ENCODE results near the gene CNIH2.
"Not testable (repeated sequence)": the region's sequence is repeated elsewhere in the genome, so short reads cannot be mapped to it uniquely, and the experiment has no call there.

The CNIH2 gene

DNA sequence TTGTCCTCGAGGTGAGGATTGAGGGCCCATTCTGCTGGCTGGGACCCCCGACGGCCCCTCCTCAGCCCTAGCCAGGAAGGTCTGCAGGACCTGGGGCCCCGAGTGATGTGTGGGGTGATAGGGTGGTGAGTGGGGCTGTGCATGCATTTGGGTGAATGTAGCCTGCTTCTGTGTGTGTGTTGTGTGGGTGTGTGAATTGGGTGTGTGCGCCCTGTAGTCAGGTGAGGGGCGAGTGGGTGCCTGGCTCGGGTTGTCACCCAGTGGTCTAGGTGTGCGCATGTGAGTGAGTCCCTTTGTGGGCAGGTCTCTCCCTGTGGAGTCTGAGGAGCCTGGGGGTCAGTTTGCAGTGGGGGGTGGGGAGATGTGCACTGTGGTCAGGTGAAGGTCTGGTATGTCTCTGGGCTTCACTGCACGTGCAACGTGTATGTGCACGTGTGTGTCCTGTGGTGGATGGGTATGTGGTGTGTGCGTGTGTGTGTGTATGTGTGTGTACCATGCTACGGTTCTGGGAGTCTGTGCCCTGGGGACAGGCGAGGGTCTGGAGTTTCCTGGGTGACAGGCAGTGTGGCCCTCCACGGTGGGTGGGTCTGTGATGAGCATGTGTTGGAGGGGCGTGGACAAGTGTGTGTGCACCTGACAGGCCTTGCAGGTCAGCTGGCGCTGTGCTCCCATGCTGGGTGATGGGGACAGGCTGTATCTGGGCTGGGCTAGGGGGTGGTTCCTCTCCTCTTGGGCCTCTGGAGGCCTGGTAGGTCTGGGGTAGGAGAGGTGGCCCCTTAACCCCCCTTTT is 14.8 kb downstream of the CNIH2 start:
- no peak for DNase-seq

DNA sequence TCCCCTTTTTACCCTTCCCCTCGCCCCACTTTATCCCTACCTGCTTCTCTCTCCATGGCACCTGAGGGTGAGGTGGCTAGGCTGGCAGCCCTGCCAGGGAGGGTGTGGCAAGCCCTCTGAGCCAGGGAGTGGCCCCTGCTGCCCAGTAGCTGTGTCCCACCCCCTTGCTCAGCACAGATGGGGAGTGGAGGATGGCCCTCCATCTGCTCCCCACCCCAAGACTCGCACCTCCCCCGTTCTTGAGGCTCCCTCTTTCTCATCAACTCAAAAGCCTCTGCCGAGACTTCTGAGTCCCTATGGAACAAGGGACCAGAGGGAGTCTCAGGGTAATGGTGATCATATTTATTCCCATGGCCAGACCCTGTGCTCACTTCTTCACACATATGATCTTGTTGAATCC is 15.4 kb downstream of the CNIH2 start:
- no peak for DNase-seq

DNA sequence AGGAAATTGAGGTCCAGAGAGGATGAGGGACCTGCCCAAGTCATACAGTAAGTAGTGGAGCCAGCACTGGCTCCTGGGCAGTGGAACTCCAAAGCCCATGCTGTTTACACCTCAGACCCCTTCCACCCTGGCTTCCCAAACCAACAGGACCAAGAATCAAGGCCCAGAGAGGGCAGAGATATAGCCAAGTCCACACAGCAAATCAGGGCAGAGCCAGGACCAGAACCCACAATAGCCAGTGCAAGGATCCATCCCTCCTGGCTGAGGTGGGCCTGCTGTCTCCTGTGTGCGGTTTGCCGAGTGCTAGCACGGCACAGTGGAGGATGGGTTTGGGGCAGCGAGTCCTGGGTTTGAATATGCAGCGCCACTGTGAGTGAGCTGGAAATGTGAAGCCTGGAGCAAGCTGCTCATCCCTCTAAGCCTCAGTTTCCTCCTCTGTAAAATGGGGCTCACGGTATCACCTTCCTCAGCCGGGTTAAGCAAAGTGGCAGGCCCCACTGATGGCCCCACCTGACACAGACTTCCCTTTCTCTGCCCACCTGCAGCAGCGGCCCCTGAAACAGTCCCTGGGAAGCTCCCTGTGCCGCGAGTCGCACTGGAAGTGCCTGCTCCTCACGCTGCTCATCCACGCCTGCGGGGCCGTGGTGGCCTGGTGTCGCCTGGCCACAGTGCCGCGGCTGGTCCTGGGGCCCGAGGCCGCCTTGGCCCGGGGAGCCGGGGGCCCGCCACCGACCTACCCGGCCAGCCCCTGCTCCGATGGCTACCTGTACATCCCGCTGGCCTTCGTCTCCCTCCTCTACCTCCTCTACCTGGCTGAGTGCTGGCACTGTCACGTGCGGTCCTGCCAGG is 16.0 kb downstream of the CNIH2 start:
- DNase-seq: no peak

DNA sequence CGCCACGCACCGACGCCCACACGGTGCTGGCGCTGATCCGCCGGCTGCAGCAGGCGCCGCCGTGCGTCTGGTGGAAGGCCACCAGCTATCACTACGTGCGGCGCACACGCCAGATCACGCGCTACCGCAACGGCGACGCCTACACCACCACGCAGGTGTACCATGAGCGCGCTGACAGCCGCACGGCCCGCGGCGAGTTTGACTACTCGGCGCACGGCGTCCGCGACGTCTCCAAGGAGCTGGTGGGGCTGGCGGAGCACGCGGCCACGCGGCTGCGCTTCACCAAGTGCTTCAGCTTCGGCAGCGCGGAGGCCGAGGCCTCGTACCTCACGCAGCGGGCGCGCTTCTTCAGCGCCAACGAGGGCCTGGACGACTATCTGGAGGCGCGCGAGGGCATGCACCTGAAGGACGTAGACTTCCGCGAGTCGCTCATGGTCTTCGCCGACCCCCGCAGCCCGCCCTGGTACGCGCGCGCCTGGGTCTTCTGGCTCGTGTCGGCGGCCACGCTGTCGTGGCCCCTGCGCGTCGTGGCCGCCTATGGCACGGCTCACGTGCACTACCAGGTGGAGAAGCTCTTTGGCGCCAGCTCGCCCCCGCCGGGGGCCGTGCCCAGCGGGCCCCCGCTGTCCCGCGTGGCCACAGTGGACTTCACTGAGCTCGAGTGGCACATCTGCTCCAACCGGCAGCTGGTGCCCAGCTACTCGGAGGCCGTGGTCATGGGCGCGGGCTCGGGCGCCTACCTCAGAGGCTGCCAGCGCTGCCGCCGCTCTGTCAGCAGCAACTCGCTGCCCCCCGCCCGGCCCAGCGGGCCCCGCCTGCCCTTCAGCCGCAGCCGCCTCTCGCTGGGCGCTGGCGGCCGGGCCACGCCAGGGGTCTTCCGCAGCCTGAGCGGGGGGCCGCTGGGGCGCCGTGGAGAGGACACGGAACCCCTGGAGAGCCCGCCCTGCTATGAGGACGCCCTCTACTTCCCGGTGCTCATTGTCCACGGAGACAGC is 16.9 kb downstream of the CNIH2 start:
- no peak for DNase-seq

DNA sequence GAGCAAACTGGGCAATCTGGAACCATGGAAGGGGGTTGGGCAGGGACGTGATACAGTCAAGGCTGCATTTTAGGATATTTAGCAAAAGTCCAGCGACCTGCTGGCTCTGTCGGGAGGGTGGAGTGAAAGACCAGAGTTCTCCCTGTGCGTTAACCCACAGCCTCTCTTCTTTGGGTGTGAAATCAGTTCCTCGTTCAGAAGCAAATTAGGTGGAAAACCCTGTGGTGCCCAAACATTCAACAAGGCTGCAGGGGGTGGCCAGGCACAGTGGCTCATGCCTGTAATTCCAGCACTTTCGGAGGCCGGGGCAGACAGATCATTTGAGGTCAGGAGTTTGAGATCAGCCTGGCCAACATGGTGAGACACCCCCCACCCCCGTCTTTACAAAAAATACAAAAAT is 19.6 kb downstream of the CNIH2 start:
- DNase-seq: no peak

DNA sequence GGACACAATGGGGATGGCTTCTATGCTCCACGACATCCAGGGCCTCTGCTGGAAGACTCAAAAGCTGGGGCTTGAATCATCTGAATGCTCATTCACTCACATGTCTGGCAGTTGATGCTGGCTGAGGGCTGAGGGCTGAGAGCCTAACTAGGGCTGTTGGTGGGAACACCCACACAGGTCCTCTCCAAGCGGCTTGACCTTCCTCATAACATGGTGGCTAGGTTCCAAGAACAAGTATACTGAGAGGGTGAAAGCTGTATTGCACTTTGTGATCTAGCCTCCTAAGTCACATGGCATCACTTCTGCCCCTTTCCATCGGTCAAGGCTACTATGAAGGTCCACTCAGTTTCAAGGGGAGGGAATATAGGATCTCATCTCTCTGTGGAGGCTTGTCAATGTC is 21.2 kb downstream of the CNIH2 start:
- no peak for DNase-seq

DNA sequence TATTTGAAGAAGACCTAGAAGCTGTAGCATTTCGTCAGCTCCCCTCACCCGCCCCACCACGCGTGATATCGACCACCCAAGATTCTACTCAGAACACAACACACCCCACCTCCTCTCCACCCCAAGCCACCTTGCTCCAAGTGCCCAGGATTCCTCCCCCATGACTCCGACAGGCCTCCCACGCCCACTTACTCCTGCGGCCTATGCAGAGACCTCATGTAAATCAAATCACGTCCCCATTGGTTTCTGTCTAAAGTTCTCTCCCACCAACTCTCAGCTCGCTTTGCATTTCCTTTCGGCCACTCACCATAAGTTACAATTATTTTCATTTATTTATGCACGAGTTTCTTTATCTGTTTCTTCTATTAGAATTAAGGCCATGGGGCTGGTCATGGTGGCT is 24.7 kb downstream of the CNIH2 start:
- no peak for DNase-seq

DNA sequence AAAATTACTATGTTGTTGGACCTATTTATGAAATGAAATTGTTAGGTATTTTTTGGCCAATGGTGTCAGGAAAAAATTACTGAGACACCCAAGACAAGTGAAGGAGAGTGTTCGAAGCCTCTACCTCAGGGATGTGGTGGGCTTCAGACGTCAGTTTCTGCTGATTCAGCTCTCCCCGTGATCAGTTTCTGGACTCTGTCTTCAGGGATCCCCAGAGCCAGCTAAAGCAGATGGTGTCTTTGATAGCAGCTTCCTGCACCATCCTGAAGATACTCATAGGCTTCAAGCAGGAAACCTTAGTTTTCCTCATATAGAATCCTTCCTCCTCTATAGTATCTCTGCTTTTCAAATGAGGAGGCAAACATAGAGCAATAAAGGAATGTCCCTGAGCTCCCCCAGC is 31.5 kb downstream of the CNIH2 start:
- no peak for DNase-seq

DNA sequence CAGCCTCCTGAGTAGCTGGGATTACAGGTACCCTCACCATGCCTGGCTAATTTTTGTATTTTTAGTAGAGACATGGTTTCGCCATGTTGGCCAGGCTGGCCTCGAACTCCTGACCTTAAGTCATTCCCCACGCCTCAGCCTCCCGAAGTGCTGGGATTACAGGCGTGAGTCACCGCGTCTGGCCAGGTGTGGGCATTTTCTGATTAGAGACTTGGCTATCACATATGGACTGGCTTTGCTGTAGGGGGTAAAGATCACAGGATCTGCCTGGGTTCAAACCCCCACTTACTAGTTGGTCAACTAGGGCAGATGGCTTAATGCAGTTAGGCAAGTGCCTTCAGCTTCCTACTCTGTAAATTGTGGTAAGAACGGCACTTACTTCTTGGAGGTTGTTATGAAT is 32.3 kb downstream of the CNIH2 start:
- DNase-seq: no peak

DNA sequence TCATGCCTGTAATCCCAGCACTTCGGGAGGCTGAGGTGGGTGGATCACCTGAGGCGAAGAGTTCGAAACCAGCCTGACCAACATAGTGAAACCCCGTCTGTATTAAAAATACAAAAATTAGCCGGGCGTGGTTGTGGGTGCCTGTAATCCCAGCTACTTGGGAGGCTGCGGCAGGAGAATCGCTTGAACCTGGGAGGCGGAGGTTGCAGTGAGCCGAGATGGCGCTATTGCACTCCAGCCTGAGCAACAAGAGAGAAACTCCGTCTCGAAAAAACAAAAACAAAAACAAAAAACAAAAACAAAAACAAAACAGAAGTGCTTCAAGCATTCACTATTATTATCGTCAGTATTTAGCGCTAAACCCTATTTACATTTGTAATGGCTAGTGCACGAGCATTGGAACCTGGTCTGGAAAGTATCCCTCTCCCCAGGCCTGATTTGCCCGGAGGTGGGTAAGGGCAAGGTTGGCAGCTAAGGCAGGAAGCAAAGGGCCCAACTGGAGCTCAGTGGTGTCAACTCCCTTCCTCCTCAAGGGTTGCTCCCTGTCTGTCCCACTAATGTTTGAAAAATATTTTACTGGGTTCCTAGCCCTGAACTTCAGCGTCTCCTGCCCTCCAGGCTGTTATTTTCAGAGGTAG is 32.9 kb downstream of the CNIH2 start:
- DNase-seq: not testable (repeated sequence)

DNA sequence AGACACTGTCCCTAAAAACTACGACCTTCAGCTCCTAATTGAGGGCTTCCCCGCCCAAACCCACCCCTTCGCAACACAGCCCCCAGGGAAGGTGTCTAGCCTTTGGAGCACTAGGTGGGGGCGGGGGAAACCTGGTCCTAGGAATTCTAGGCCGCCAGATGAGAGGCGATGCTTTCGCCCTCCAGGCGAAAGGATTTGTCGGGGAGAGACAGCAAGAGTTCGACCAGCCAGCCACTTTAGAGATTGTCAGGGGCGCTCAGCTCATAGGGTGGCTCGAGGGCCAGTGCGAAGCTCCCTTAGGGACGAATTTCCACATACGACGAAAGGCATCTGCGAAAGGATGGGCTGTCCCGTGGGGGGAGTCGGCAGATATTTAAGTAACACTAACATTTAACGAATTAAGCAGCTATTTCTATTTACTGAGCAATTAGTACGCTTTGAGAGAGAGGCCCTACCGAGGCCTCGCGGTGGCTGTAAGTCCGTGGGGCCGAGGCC is 33.5 kb downstream of the CNIH2 start:
- DNase-seq: no peak

DNA sequence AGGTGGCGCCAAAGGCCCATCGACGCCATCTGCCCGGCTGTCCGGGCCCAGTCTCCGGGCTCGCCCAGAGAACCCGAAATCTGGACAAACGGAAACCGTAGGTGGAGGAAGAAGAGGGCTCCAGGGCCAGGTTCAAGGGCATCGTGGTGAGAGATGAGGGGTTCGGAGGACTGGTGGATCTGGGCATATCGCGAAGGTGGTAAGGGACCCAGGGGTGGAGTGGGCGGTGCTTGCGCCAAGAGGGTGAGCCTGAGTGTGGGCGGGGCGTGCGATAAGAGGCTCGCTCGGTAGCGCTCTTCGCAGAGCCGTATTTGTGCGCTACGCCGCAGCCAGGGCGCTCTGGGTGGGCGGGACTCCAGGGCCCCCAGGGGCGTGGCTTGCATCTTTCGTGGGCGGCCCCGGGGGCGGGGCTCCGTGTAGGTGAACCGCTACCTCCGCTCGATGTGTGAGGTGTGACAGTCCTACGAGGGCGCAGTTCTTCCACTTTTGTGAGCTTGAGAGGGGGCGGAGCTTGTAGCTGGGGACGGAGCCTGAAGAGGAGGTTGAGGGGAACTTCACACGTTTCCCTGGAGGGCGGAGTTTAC is 34.1 kb downstream of the CNIH2 start:
- peak; percentile 83 for DNase-seq

DNA sequence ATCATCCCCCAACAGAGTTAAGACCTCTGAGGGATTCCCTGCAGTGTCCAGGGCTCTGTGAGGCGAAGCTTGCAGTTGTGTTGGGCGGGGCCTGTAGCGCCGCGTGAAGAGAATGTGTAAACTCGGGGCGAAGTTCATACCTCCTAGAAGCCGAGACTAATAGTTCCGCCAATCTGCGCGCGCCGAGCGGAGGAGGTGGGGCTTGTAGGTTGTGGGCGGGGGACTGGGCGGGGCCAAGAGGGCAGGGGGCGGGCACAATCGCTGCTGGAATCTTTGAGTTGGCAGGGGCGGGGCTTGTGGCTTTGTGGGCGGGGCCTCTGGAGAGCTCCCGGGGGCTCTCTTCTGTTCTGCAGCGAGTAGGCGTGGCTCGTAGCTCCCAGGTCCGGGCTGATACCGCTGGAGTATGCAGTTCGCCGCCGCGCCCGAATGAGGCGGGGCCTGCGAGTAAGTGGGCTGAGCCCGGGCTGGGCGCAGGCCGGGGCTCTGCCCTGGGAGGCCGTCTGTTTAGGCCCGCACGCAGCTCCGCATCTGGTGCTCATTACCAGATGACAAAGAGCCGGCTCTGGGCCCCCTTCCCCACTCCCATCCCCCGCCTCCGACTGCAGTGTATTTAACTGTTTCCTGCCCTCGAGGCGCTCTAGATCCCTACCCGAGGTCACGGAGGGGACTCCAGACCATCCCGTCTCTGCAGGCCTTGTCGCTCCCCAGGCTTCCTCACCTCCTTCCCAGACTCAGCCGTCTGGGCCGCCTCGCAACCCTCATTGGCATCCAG is 34.8 kb downstream of the CNIH2 start:
- DNase-seq: peak; percentile 86

DNA sequence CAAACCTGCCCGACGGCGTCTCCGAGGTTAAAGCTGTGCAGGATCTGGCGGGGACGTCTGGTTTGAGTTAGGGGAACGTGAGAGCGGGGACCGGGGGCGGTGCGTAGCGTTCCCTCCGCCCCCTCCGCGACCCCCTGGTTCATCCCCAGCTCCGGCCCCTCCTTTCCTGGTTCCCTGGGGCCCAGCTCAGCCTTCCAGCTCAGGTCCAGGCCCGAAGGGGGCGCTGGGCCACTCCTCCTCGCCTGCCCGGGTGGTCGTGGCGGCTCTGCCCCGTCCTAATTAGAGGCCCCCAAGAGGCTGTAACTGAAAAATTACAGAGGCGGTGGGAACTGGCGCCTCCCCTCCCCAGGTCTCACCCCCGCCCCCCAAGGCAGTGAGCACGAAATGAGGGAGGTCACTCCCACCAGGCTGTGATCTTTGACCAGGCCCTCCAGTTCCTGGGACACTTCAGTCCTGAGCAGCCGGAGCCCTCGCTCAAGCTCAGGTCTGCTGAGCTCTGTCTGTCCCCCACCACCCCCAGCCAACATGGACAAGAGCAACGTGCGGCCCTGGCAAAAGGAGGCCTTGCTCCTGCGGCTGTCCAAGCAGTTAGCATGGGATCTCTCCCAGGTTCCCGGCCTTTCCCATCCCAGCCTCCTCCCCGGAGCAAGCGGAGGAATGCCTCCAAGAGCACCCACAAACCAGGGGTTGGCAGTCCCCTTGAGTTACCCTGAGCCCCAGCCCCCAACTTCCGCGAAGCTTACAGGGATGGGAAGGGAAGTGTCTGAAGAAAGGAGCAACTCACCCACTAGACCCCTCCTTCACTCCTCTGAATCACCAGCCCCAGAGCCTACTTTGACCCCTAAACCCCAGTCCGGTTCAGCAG is 35.6 kb downstream of the CNIH2 start:
- no peak for DNase-seq

DNA sequence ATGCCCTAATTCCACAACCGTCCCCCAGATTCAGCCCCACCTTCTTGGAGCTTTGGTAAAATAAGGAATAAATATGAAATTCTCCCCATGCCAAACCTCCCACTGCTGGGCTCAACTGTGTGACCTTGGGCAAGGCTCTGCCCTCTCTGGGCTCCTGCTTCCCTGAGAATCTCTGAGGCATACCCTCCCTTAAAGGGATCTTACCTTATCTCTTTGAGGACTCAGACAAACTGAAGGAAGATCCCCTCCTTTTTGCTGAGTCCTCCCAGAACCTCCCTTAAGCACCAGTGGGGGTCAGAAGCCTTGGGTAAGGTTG is 36.2 kb downstream of the CNIH2 start:
- DNase-seq: no peak

DNA sequence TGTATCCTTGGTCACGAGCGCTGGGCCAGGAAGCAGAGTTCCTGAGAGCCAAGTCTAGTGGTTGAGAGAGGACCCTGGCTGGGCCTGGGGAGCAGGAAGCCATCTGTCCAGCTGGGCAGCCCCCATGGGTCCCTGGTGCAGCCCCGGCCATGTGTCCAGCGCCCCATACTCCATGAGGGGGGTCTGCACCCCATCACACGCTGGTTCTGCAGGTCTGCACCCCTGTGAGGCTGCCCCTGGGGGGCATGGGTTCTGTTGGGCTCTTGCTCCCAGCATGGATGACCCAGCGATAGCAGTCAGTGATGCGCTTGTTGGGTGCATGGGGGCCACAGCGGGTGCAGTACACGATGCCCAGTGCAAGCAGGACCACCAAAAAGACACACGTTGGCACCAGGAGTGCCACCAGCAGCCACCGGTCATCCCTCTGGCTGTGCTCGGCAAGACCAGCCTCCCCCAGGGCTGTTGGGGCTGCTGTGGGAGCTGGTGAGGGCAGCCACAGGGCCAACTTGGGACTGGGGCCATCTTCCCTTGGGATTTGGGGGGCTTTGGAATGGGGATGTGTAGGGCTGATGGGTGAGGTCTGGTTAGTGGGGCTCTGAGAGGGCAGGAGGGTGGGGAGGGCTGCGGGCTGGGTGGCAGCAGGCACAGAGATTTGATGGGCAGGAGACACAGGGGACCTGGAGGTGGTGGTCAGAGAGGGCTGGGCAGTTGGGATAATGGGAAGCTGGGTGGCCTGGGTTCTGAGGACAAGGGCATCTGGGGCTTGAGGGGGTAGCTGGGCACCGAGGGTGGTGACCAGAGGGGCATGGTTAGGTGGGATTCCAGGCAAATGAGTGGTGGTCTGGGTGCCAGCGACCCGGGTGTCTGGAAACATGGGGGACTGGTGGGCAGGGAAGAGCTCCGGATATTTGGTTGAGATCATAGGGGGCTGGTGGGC is 36.9 kb downstream of the CNIH2 start:
- DNase-seq: no peak

DNA sequence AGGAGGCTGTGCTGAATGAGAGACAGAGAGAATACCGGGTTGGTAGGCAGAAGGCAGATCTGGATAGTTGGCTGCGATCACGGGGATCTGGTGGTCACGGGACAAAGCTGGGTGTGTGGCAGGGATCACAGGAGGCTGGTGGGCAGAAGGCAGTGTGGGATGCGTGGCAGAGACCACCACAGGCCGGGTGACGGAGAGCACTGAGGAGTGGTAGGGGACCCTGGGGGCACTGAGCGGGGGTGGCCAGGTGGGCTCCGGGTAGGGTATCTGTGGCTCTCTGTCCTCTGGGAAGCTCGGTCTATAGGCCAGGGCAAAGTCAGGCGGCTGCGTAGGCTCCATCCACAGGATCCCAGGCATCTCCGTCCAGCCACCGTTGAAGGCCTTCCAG is 37.5 kb downstream of the CNIH2 start:
- DNase-seq: no peak

DNA sequence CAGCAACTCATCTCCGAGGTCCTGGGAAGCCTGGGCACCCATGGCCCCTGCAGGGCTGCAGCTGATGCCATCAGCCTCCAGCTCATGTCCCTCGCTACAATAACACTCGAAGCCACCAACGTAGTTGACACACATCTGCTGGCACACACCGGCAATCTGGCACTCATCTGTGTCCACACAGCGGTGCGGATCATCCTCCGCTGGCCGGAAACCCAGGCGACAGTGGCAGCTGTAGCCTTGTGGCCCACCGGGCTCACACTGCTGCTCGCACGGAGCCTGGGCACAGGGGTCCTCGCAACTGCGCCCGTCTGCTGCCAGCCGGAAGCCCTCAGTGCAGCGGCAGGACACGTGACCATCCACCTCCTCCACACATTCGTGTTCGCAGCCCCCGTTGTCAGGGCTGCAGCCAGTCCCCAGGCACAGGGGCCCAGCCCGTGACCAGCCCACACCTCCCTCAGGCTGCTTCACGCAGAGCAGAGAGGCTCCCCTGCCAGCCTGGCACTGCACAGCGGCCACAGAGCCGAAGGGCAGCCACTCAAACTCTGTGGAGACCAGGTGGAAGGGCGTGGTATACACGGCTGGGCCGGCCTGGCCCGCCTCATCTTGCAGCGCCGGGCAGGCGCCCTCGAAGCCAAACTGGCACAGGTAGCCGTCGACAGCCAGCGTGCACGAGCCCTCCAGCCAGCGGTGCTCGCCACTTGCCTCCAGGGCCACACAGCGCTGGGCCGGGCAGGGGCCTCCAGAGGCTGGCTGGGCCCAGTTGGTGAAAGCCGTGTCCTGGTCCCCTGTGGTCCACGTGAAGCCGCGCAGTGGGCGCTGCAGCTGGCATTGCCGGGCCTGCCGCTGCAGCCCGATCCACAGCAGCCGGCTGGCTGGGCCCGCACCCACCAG is 38.2 kb downstream of the CNIH2 start:
- DNase-seq: no peak

Data from NCI-H1417 treated with DMSO at 0.1 percent for 48 hours (cell line).